Parathyroid adenoma (tissue), 2 donors: ENCODE results near the gene POLD2.
A peak's percentile ranks its signal among the peaks of the same experiment; 100 is the strongest.

ENCODE experiments used
- H2AFZ ChIP-seq: fragments of 300-600 bp; sonication (generic); one replicate; pipeline ENCODE4 v1.7.0; 2017; ENCODE audit warnings: antibody characterized with exemption, mild to moderate bottlenecking
- H3K27ac ChIP-seq: fragments of 300-600 bp; sonication (generic); one replicate; pipeline ENCODE4 v1.7.0; 2017
- H3K27me3 ChIP-seq: fragments of 300-600 bp; sonication (generic); one replicate; pipeline ENCODE4 v1.7.0; 2017; ENCODE audit warnings: low read length; ENCODE audit not compliant: control insufficient read depth, insufficient read depth
- H3K36me3 ChIP-seq: fragments of 300-600 bp; sonication (generic); one replicate; pipeline ENCODE4 v1.7.0; 2017; ENCODE audit warnings: low read length; ENCODE audit not compliant: control insufficient read depth, insufficient read depth
- H3K4me1 ChIP-seq: fragments of 300-600 bp; sonication (generic); one replicate; pipeline ENCODE4 v1.7.0; 2017; ENCODE audit warnings: control low read depth
- H3K4me2 ChIP-seq: fragments of 300-600 bp; sonication (generic); one replicate; pipeline ENCODE4 v1.7.0; 2017; ENCODE audit warnings: low read length
- H3K4me3 ChIP-seq: fragments of 300-600 bp; sonication (generic); one replicate; pipeline ENCODE4 v1.7.0; 2017; ENCODE audit warnings: low read depth, low read length
- H3K79me2 ChIP-seq: fragments of 300-600 bp; sonication (generic); one replicate; pipeline ENCODE4 v1.7.0; 2017; ENCODE audit warnings: control low read depth
- H3K9ac ChIP-seq: fragments of 300-600 bp; sonication (generic); one replicate; pipeline ENCODE4 v1.7.0; 2017; ENCODE audit warnings: mild to moderate bottlenecking
- H3K9me3 ChIP-seq: fragments of 300-600 bp; sonication (generic); one replicate; pipeline ENCODE4 v1.7.0; 2017; ENCODE audit warnings: low read length; ENCODE audit not compliant: control insufficient read depth
- TF ChIP-seq, protein P1 (sequence below): fragments of 300-600 bp; sonication (generic); IDR thresholded peaks from one replicate; pipeline ENCODE4 v1.7.0; 2017; ENCODE audit warnings: antibody characterized with exemption, mild to moderate bottlenecking
- donor health status: primary hyperparathyroidism.

The POLD2 gene

DNA sequence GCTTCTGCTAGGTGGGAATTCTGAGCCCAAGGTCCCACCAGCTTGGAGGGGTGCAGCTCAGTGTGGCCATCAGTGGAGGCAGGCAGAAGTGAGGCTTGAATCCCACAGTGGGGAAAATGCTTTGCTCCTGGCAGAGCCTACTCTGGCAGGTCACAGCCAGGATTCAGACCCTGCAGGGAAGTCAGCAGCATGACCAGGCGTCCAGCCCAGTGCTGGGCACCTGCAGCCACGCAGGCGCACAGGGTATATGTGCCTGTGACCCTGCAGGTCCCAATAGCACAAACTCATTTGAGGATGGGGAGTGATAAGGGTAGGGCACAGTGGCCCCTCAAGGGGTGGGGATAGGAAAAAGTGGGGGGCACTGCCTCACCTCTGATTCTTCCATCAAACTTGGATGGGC, 27.6 kb downstream of the POLD2 start:
- Histone ChIP-seq H3K27me3 (no peaks in the 10 kb centered on the region), H3K4me3 (no peak overlapping the region), H3K9me3 (no peaks in the 10 kb centered on the region), H3K79me2 (no peaks in the 10 kb centered on the region), H3K4me2 (no peak overlapping the region), H3K27ac (no peak overlapping the region), H3K9ac (no peak overlapping the region), H2AFZ (no peak overlapping the region), H3K36me3 (no peaks in the 10 kb centered on the region), H3K4me1 (no peaks in the 10 kb centered on the region)
- TF ChIP-seq, protein P1, sequence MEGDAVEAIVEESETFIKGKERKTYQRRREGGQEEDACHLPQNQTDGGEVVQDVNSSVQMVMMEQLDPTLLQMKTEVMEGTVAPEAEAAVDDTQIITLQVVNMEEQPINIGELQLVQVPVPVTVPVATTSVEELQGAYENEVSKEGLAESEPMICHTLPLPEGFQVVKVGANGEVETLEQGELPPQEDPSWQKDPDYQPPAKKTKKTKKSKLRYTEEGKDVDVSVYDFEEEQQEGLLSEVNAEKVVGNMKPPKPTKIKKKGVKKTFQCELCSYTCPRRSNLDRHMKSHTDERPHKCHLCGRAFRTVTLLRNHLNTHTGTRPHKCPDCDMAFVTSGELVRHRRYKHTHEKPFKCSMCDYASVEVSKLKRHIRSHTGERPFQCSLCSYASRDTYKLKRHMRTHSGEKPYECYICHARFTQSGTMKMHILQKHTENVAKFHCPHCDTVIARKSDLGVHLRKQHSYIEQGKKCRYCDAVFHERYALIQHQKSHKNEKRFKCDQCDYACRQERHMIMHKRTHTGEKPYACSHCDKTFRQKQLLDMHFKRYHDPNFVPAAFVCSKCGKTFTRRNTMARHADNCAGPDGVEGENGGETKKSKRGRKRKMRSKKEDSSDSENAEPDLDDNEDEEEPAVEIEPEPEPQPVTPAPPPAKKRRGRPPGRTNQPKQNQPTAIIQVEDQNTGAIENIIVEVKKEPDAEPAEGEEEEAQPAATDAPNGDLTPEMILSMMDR, result no peak

DNA sequence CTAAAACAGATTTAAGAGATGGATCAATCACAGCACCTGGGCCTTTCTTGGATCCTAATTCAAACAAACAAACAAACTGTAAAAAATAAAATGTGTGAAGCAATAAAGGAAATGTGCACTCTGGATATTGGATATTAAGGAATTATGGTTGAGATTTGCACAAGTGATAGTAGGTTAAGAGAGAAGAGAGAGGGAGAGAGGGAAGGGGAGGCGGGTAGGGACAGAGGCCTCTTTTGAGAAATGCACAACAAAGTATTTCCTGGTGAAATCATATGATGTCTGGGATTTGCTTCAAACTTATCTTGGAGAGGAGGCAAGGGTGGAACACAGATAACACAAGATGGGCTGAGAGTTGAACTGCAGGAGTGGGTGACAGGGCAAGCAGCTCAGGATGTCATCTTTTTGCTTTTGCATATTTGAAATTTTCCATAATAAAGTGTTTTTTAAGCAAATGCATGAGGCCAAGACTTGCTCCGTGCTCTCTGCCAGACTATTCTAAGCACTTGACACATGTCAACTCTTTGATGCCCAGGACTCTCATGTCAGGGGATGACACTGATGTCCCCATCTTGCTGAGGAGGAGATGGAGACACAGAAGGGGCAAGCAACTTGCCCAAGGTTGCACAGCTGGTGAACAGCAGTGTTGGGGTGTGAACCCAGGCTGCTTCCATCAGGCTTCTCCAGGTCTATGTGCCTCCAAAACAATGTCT, 28.3 kb downstream of the POLD2 start:
- peak overlapping the region; percentile 39 for H2AFZ ChIP-seq
- no peaks in the 10 kb centered on the region for H3K27me3 ChIP-seq
- TF ChIP-seq, protein P1, result no peak
- H3K27ac ChIP-seq, result no peak overlapping the region
- H3K4me2 ChIP-seq, result no peak overlapping the region
- H3K4me1 ChIP-seq, result no peaks in the 10 kb centered on the region
- no peaks in the 10 kb centered on the region for H3K9me3 ChIP-seq
- no peaks in the 10 kb centered on the region for H3K36me3 ChIP-seq
- H3K4me3 ChIP-seq, result no peak overlapping the region
- no peak overlapping the region for H3K9ac ChIP-seq
- no peaks in the 10 kb centered on the region for H3K79me2 ChIP-seq

DNA sequence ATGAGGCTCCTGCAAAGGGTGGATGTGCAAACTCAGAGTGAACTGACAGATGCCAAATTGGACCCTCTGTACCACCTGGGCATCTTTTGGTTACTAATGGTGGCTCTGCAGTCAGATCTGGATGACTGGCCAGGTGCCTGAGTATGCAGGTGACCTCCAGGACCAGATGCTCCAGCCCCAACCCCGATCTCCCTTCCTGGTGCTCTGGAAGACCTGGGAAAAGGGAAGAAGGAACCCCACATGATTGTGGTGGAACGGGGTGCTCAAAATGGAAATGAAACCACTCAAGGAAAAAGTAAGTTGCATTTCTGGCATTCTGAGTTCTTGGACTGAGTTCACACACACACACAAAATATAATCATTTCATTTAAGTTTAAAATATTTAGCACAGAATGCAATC, 29.0 kb downstream of the POLD2 start:
- Histone ChIP-seq H3K79me2 (no peaks in the 10 kb centered on the region), H3K4me2 (no peak overlapping the region), H3K4me3 (no peak overlapping the region), H3K9me3 (no peaks in the 10 kb centered on the region), H3K9ac (no peak overlapping the region), H3K27ac (no peak overlapping the region), H3K27me3 (no peaks in the 10 kb centered on the region), H3K4me1 (no peaks in the 10 kb centered on the region), H3K36me3 (no peaks in the 10 kb centered on the region), H2AFZ (no peak overlapping the region)
- TF ChIP-seq, protein P1, result no peak

DNA sequence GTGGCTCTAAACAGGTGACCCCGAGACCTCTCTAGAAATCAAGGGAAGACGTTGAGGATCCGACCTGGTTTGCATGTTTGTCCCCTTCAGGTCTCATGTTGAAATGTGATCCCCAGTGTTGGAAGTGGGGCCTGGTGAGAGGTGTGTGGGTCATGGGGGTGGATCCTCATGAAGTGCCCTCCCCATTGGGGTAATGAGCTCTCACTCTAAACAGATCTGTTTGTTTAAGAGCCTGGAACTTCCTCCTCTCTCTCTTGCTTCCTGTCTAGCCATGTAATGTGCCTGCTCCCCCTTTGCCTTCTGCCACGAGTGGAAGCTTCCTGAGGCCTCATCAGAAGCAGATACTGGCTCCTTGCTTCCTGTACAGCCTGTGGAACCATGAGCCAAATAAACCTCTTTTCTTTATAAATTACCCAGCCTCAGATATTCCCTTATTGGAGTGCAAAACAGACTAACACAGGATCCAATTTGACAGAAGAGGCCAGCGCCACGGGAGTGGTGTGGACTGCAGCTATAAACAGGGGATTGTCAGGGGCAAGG, 30.2 kb downstream of the POLD2 start:
- no peak overlapping the region for H3K4me2 ChIP-seq
- TF ChIP-seq, protein P1, result no peak
- H3K36me3 ChIP-seq, result no peaks in the 10 kb centered on the region
- H3K4me1 ChIP-seq, result no peaks in the 10 kb centered on the region
- no peak overlapping the region for H3K27ac ChIP-seq
- no peaks in the 10 kb centered on the region for H3K27me3 ChIP-seq
- H3K4me3 ChIP-seq, result no peak overlapping the region
- no peak overlapping the region for H2AFZ ChIP-seq
- H3K9ac ChIP-seq, result no peak overlapping the region
- H3K79me2 ChIP-seq, result no peaks in the 10 kb centered on the region
- no peaks in the 10 kb centered on the region for H3K9me3 ChIP-seq
